Body of pancreas (tissue), 4 donors: Measurements from ENCODE around the gene EPM2A. TPM values are rescaled to one million over a fixed set of nuclear protein-coding genes. Genes with fewer than 3 reads are reported as not detected.

ENCODE experiments used
- ATAC-seq: fragments of 150-250 bp; one replicate; pipeline ENCODE4 v1.9.1; 2016
- DNase-seq, 4 donors: peaks; one replicate each; pipeline ENCODE4 v3.0.0-alpha.2; 2019
- H3K27ac ChIP-seq, 4 donors: fragments of 200-600 bp; sonication (generic); 1 replicate in 3 of 4; 2 replicates in 1 of 4; pipeline versions ENCODE4 v1.5.1 to v1.6.1; 2016 to 2019; ENCODE audit warnings: mild to moderate bottlenecking in 1 of 4, mixed read lengths in 1 of 4, moderate library complexity in 1 of 4
- H3K27me3 ChIP-seq, 2 donors: fragments of 200-600 bp; sonication (generic); one replicate each; pipeline ENCODE4 v1.6.0; 2016; ENCODE audit warnings: mild to moderate bottlenecking in 1 of 2
- H3K36me3 ChIP-seq, 2 donors: fragments of 200-600 bp; sonication (generic); replicated peaks in 1 of 2; 2 replicates each; pipeline ENCODE4 v1.5.1; 2016; ENCODE audit warnings: low read depth in 2 of 2; ENCODE audit not compliant: insufficient read depth in 1 of 2
- H3K4me1 ChIP-seq: fragments of 200-600 bp; sonication (generic); one replicate; pipeline ENCODE4 v1.6.0; 2016
- H3K4me3 ChIP-seq, 2 donors: fragments of 200-600 bp; sonication (generic); 1 replicate in 1 of 2; 2 replicates in 1 of 2; pipeline ENCODE4 v1.5.1; 2016 to 2019
- H3K9me3 ChIP-seq, 3 donors: fragments of 200-600 bp; sonication (generic); 1 replicate in 2 of 3; 2 replicates in 1 of 3; pipeline ENCODE4 v1.5.1; 2016
- CTCF ChIP-seq, 7 experiments: fragments of 450-650 bp in 4 of 7; fragments of 200-600 bp in 3 of 7; sonication (generic) in 3 of 7; IDR thresholded peaks; one replicate each; pipeline ENCODE4 v1.5.1; 2016 to 2019; ENCODE audit warnings: antibody characterized with exemption in 7 of 7
- POLR2A ChIP-seq, 3 donors: fragments of 450-650 bp; IDR thresholded peaks; one replicate each; pipeline ENCODE4 v1.6.1; 2016; ENCODE audit warnings: antibody characterized with exemption in 3 of 3, mild to moderate bottlenecking in 2 of 3
- WGBS, 2 donors: methylation state at CpG; one replicate each; pipeline ENCODE4 v1.1.5; 2017; 5-methylcytosine and 5-hydroxymethylcytosine counted together
- intact Hi-C: fragments of 100-400 bp; cut with DNase I; formaldehyde crosslinking; loops from one replicate; pipeline ENCODE4 v1.15.1; 2023
- total RNA-seq, 2 donors: library from RNA; depleted of rRNA; stranded (reverse); fragments of >200 nt; gene quantifications; one replicate each; pipeline ENCODE4 v1.1.0, GENCODE V29; 2016

The EPM2A gene
- total RNA-seq, 2 donors from 2014 or later = 17.4 to 18.8 TPM

GRCh38 chr6:145733207-145733606 lies 2.1 kb downstream of the EPM2A start:
- peaks cover 18% of the 10 kb centered on the region for H3K4me1 ChIP-seq
- no peak for ATAC-seq
- 78 to 83% methylated on average over 1 of the region's 1 CpG for WGBS, 2 donors
- intact Hi-C loops = no loop called here
- H3K9me3 ChIP-seq = peaks cover 0 to 11% (median 0%) of the 10 kb centered on the region in 3 donors
- H3K36me3 ChIP-seq = no peaks in the 10 kb centered on the region
- no peak overlapping the region for H3K27ac ChIP-seq
- DNase-seq = no peak
- H3K4me3 ChIP-seq = no peak overlapping the region
- no peaks in the 10 kb centered on the region for H3K27me3 ChIP-seq
- TF ChIP-seq CTCF (IDR thresholded peaks at IDR 0.05) = no peak
- TF ChIP-seq POLR2A (IDR thresholded peaks at IDR 0.05) = no peak

GRCh38 chr6:145731447-145731846 lies 3.9 kb downstream of the EPM2A start:
- peaks cover 0 to 11% (median 0%) of the 10 kb centered on the region in 3 donors for H3K9me3 ChIP-seq
- no peaks in the 10 kb centered on the region for H3K27me3 ChIP-seq
- no peak for DNase-seq
- TF ChIP-seq CTCF (IDR thresholded peaks at IDR 0.05) (no peak), POLR2A (IDR thresholded peaks at IDR 0.05) (no peak)
- no peak for ATAC-seq
- no peaks in the 10 kb centered on the region for H3K36me3 ChIP-seq
- intact Hi-C loops = no loop called here
- WGBS, 2 donors = 91 to 97% methylated on average over 1 of the region's 1 CpG
- peaks cover 11% of the 10 kb centered on the region for H3K4me1 ChIP-seq
- H3K4me3 ChIP-seq = no peak overlapping the region
- no peak overlapping the region for H3K27ac ChIP-seq

DNA sequence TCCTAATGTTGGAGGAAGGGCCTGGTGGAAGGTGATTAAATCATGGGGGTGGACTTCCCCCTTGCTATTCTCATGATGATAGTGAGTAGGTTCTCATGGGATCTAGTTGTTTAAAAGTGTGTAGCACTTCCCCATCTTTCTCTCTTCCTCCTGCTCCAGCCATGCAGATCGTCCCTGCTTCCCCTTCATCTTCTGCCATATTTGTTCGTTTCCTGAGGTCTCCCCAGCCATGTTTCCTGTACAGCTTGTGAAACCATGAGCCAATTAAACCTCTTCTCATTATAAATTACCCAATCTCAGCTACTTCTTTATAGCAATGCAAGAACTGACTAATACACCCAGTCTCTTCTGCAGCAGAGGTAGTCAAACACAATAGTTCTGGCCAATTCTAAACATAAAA lies 5.4 kb downstream of the EPM2A start:
- H3K4me1 ChIP-seq = peaks cover 6% of the 10 kb centered on the region
- intact Hi-C loops = no loop called here
- H3K9me3 ChIP-seq = peaks cover 0 to 11% (median 0%) of the 10 kb centered on the region in 3 donors
- no peak for DNase-seq
- H3K4me3 ChIP-seq = no peak overlapping the region
- H3K36me3 ChIP-seq = no peaks in the 10 kb centered on the region
- no peak for TF ChIP-seq CTCF (IDR thresholded peaks at IDR 0.05)
- no peak for TF ChIP-seq POLR2A (IDR thresholded peaks at IDR 0.05)
- no peaks in the 10 kb centered on the region for H3K27me3 ChIP-seq
- no peak for ATAC-seq
- WGBS, 2 donors = 80 to 86% methylated on average over 2 of the region's 2 CpGs
- no peak overlapping the region for H3K27ac ChIP-seq

DNA sequence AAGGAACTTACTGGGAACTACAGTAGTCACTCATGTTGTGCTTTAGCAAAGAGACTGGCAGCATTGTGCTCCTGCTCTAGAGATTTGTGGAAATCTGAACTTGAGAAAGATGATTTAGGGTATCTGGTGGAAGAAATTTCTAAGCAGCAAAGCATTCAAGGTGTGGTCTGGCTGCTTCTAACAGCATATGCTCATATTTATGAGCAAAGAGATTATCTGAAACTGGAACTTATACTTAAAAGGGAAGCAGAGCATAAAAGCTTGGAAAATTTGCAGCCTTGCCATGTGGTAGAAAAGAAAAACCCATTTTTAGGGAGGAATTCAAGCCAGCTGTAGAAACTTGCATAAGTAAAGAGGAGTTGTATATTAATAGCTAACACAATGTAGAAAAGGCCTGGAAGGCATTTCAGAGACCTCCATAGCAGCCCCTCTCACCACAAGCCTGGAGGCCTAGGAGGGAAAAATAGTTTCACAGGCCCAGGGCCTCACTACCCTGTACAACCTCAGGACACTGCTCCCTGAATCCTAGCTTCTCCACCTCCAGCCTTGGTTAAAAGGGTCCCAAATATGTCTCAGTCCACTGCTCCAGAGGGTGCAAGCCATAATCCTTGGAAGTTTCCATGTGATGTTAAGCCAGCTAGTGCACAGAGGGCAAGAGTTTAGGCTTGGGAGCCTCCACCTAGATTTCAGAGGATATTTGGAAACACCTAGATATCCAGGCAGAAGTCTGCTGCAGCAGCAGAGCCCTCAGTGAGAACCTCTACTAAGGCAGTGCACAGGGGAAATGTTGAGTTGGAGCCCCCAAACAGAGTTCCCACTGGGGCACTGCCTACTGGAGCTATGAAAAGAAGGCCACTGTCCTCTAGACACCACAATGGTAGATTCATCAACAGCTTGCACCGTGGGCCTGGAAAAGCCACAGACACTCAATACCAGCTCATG lies 6.6 kb downstream of the EPM2A start:
- Histone ChIP-seq H3K27ac (no peak overlapping the region), H3K4me3 (no peak overlapping the region), H3K36me3 (no peaks in the 10 kb centered on the region), H3K4me1 (peaks cover 2% of the 10 kb centered on the region), H3K9me3 (peaks cover 0 to 11% (median 0%) of the 10 kb centered on the region in 3 donors), H3K27me3 (no peaks in the 10 kb centered on the region)
- 100% methylated on average over 1 of the region's 1 CpG for WGBS, 2 donors
- DNase-seq (no peak), ATAC-seq (no peak)
- no peak for TF ChIP-seq CTCF (IDR thresholded peaks at IDR 0.05)
- TF ChIP-seq POLR2A (IDR thresholded peaks at IDR 0.05) = no peak
- intact Hi-C loops = no loop called here
